Epidermal melanocyte (primary cell): ENCODE measurements around the gene RNF152.
"Not testable (repeated sequence)": the region's sequence is repeated elsewhere in the genome, so short reads cannot be mapped to it uniquely, and the experiment has no call there.

Experiments
- DNase-seq: peaks from one replicate; pipeline ENCODE4 v3.0.0; 2011; ENCODE audit warnings: low spot score; ENCODE audit not compliant: insufficient read length

Gene RNF152

DNA sequence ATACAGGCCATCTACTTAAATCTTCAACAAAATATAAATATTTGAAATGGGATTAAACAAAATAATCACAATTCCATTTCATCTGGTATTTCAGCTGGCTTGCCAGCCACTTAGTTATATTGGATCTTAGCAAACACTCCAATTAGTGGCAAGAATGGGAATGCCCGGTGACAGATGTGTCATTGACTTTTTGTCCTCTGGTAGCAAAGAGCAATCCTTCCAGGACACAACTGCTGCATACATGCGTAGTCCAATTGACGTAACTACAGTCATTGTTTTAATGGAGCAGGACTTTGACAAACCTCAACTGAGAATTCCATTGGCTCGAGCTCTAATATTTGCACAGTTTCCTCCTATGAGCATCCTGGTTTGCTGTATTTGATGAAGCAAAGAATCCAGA lies 69.9 kb downstream of the RNF152 start:
- no peak for DNase-seq

DNA sequence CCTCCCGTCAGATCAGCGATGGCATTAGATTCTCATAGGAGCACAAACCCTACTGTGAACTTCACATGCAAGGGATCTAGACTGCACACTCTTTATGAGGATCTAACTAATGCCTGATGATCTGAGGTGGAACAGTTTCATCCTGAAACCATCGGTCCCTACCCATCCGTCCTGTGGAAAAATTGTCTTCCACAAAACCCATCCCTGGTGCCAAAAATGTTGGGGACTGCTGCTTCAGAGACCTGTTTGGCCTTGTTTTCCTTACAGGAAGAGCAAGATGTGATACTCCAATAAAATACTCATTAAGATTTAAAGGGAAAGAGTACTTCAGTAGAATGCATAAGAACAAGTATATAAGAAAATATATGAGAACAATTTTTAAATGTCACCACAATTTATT lies 71.1 kb downstream of the RNF152 start:
- no peak for DNase-seq

DNA sequence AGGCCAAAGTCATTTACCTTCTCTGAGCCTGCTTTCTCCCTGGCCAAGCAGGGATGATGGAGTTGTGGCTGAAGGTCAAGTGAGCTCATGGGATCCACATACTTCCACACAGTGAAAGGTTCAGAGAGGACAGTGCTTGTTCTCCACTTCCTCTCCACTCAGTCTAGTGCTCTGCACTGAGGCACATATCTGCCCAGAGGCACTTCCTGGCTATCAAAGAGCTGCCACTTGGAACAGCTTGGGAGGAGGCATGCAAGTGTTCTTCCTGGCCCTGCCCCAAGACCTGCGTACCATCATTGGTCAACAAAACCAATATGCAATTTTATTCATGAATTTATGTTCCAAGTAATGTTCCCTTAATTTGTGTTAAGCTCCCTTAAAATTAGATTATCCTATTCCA lies 71.9 kb downstream of the RNF152 start:
- no peak for DNase-seq

DNA sequence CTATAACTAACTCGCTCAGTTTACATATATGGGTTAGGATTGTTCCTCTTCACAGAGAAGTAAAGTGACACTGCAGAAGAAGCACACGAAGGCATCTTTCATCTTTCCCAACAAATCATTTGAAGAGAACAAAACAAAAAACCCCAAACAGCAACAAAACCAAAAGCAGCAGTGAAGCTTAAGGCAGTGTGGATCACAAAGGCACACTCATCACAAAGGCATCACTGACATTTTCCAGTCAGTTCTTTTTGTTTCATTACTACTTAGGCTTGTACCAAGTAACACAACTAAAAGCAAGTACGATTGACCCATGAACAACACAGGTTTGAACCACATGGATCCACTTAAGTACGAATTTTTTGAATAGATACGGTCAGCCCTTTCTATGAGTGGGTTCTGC lies 75.7 kb downstream of the RNF152 start:
- no peak for DNase-seq

DNA sequence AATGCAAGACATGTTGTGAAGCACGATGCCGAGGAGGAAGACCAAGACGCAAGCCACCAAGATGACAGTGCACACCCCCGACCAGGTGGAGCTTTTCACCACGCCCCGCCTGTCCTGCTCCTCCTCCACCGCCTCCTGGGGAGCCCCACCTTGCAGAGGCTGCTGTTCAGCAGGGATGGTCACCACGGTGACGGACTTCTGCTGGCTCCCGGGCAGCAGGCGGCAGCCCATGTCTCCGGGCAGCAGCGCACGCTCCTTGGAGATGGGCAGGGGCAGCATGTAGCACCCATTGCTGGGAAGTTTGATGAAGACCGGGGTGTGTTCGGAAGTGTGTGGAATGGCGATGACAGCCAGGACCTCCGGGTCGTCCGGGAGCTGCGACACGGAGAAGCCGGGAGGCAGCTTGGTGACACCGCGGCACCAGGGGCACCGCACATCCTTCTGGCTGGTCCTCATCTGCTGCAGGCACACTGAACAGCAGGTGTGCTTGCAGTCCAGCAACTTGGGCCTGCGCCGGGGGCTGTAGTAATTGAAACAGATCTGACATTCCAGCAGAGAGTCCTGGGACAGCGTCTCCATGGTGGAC lies 76.8 kb downstream of the RNF152 start:
- DNase-seq, result no peak

DNA sequence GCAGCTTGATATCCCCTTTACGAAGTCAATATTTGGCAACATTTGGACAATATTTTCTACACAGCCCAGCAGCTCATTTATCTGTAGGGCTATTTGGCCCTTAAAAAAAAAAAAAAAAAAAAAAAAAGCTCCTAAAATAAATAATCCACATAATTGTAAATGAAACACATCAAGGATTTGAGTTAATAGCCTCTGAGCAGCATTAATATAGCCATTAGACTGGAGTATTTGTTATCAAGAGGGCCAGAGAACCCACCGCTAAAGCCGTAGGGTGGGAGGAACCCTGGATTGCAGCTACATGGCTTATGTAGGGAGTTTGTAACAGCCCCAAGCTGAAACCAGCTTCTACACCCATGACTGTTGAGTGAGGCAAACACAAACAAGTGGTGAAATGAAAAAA lies 84.5 kb downstream of the RNF152 start:
- DNase-seq, result no peak

DNA sequence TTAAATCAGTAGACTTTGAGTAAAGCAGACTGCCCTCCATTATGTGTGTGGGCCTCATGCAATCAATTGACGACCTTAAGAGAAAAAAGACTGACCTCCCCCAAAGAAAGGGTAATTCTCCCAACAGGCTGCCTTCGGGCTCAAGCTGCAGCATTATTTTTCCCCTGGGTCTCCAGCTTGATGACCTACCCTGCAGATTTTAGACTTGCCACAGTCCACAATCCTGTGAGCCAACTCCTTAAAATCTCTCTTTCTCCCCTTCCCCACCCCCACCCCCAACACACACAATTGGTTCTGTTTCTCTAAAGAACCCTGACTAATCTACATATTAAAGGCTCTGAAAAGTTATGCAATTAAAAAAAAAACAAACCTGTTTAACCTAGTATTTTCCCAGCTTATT lies 89.4 kb downstream of the RNF152 start:
- DNase-seq, result no peak

DNA sequence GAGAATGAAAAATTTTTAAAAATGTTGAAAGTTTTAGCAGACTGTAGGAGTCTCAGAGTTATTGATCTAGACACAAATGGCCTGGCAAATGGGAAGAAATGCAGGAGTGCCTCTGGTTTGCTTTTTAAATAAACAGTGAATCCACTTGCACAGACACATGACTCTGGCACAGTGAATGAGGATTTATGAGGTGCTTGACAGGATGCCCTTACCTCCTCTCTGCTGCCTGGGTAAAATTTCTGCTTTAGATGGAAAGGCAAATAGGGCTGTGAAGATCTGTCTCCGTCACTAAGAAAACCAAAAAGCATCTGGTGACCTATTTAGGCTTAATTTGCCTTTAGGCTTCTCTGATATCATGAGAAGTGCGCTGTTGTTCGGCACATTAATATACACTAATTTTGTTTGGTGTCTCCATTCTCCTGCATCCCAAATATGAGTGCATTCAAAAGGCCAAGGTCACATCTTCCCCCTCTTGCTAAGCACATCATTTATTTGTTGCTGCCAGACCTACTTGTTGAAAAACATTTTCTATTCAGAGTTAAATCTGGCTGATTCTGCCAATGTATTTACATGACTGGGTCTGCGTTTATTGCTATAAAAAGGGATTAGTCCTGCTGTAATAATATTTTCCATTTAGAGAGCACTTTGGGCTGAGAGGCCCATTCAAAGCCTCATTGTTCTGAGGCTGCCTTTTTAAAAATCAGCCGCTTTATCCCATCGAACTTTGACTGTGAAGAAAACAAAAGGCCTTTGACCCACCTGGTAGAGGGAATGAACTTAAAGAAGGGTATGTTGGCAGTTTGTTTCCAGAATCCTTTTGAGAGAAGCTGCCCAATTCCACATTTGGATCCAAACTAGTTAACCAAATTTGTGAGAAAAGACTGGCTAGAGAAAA lies 94.9 kb downstream of the RNF152 start:
- DNase-seq, result no peak

DNA sequence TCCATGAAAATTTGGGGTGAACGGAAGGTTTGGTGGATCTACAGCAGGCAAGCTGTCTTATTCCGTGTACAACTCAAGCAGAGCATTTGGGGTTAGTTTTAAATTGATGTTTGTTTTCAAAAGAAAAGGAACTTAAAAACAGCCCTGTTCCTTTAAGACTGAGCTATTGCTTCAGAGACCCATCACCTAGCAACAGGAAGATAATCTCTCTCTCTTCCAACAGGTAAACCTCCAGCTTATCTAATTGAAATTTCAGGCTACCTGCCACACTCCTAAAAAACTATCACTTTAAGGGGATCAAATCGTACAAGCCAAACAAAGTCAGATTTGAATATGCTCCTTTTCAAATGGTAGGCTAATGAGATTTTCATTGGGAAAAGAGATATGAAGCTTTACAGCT lies 101.8 kb downstream of the RNF152 start:
- DNase-seq, result no peak

DNA sequence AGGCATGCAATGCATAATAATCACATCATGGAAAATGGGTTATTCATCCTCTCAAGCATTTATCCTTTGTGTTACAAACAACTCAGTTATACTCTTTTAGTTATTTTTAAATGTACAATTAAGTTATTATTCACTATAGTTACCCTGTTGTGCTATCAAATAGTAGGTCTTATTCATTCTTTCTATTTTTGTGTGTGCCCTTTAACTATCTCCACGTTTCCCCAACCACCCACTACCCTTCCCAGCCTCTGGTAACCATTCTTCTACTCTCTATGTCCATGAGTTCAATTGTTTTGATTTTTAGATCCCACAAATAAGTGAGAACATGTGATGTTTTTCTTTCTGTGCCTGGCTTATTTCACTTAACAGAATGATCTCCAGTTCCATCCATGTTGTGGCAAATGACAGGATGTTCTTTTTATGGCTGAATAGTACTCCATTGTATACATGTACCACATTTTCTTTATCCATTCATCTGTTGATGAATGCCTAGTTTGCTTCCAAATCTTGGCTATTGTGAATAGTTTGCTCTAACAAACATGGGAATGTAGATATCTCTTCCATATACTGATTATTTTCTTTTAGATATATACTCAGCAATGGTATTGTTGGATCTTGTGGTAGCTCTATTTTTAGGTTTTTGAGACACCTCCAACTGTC lies 105.7 kb downstream of the RNF152 start:
- DNase-seq, result not testable (repeated sequence)

DNA sequence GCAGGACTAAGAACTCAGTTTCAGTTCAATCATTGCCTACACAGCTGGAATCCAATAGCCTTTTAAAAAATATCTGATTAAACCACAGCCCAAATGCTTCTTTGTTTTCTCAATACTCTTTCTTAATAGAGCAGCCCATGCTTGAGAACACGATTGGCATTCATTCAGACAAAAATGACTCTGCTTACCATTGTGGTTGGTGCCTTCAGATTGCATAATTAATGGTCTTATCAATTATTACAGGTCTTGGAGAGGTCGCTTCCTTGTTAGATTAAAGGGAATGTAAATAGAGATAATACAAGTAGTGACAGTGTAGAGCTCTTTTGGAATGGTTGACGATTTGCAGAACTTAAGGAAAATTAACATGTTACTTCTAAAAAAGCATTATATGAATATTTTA lies 107.2 kb downstream of the RNF152 start:
- DNase-seq, result no peak

DNA sequence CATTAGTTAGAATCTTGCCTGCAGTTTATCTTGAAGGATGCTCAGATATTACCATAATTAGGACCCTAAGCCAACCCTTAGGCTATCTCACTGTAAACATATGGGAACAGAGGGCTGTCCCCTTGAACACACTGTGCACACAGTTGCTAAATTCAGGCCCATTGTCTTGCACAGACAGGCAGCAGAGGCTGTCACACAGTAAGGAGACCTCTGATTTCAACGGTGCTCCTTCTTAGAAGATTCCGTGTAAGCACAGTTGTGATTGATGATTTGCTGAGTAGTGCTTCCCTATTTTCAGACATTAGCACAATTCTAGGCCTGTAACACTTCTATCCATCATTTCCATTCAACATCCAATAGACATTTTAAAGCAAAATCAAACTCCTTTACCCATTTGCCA lies 108.0 kb downstream of the RNF152 start:
- no peak for DNase-seq

DNA sequence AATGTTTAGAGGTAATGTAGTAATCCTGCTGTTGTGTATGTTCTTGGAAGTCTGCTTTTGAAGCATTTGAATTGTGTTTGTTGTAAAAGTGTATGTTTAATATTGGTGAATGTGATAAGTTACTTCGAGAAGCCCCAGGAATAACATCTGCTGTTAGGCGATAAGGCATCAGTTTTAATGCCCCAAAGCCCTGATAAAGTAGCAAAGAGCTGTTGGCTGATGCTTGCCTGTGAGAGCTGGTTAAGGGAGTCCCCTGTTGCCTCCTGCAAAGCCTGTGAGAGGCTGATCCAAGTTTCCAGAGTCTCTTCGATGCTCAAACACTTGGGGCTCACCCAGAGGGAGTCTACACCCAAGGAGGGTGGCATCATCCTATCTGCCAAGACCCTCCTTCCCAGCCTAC lies 110.3 kb downstream of the RNF152 start:
- no peak for DNase-seq

DNA sequence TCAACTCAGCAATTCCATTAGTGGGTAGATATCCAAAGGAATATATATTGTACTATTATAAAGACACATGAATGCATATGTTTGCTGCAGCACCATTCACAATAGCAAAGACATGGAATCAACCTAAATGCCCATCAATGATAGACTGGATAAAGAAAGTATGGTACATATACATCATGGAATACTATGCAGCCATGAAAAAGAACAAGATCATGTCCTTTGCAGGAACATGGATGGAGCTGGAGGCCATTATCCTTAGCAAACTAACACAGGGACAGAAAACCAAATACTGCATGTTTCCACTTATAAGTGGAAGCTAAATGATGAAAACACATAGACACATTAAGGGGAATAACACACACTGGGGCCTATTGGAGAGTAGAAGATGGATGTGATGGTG lies 116.6 kb downstream of the RNF152 start:
- DNase-seq, result not testable (repeated sequence)

DNA sequence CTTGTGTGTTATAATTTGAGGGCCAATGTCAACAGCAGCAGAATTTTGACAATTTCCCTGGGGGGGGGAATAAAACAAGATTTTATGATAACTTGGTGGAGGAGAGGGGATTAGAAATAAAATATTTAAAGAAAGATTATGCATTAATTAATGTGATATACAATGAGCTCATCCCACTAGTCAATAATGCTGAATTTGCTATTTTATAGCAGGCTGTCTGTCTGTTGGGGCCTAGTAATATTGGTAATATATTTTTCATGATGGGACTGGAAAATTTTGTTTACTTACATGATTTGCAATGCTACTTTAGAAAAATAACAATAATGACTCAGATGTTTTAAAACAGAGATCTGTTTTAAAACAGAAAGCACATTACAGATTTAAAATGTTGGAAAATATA lies 118.0 kb downstream of the RNF152 start:
- no peak for DNase-seq

DNA sequence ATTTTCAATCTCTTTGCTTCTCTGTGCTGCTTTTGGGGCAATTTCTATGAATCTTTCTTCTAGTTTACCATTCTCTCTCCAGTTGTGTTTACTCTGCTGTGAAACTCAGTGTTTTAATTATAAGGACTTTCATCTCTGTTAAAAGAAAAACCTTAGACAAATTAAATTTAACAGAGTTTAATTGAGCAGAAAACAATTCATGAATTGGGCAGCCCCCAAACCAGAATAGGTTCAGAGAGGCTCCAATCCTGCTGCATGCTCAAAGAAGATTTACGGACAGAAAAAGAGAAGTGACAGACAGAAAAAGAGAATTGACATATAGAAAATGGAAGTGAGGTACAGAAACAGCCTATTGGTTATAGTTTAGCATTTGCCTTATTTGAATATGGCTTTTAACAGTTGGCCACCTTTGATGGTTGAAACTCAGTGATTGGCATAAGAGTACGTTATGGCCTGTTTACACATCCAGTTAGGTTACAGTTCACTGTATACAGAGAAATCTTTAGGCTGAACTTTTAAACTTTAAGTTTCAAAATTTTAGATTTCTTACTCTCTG lies 120.4 kb downstream of the RNF152 start:
- DNase-seq, result no peak

DNA sequence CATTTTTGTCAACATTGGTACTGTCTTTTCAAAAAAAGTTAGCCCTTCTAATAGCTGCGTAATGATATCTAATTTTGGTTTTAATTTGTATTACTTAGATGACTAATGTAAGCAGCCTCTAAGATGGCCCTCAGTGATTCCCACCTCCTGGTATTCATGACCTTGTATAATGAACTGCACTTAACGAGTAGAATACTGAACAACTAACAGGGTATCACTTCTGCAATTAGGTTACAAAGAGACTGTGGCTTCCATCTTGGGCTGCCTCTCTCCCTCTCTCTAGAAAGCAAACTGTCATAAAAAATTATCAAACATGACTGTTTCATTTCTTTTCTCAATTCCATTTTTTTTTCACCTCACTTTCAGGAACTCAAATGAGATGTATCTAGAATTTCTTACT lies 120.9 kb downstream of the RNF152 start:
- no peak for DNase-seq

DNA sequence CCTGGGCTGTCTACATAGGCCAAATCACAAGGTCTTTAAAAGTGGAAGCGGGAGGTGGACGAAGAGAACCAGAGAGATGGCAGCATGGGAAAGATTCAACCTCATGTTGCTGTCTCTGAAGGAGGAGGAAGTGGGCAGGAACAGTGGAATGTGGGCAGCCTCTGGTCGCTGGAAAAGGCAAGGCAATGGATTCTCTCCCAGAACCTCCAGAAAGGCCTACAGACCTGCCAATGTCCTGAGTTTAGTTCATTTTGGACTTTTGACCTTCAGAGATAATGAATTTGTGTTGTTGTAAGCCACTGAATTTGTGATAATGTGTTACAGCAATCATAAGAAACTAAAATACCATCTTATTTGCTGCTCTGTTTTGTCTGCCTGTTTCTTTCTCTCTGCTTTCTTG lies 122.5 kb downstream of the RNF152 start:
- DNase-seq, result no peak

DNA sequence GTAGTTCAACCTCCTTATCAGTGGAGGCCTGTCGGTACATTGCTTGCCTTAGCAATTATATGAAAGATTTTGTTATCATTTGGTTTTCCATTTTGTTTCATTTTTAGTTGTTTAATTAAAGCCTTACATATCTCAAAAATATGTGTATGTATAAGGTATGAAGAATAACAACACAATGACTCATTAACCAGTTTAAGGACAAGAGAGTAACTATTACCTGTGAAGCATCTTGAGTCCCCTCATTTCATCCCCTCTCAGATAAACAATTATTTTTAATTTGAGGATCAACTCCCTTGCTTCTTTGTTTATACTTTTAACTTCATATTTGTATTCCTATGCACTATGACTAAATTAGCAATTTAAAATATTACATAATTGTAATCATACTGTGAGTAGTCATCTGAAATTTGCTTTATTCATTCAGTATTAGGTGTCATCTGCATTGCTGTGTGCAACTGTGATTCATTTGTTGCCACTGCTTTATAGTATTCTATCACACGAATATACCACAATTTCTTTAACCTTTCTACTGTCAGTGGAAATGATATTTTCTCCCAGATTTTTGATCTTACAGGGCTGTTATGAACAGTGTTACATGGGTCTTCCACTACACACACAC lies 126.4 kb downstream of the RNF152 start:
- DNase-seq, result no peak

DNA sequence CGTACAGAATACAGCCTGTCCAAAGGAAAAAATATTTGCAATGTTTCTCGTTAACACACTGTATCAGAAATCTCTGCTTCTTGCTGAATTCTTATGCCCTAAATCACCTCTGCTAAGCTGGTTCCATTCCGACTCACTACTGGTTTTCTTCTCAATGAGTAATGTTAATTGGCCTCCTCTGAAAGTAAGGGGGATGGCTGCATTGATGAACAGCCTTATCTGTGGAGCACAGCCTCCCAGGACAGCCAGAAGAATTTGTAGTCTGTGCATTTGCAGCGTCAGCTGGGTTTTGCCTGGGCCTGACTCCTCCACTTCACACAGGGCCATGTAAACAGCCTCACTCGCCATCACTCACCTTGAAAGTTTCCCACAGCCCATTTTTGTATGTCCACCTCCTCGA lies 127.7 kb downstream of the RNF152 start:
- DNase-seq, result no peak

DNA sequence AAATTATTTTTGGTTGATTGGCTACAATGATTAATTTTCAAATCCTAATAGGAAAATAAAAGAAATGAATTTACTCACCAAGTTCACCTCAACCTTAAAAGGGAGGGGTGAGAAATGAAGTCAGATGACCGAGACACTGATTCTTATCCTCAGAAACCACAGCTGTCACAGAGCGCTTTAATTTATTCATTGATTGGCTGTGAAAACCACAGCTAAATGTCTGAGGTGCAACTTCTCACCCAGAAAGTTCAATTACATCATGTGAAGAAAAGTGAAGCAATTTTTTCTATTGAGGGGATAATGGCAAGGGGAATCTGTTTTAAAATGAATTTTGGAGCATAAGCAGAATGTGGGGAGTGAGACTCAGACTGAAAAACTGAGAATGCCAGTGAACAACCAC lies 128.4 kb downstream of the RNF152 start:
- DNase-seq, result no peak

DNA sequence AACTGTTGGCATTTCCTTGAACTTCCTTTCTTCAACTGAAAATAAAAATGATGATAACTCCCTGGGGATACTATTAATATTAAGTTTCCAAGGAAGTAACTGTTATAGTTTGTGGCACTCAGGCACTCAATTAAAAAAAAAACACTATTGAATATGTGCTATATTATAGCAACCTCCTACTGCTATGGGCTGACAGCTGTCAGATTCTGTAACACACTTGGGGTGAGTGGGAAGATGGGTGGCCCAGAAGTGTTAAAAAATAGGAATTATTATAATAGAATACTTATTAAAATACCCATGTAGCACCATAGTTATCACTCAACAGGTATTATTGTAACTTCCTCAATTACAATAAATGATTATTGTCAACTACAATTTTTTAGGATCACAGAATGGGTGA lies 130.9 kb downstream of the RNF152 start:
- DNase-seq, result no peak
